ENCODE results near the gene SLC25A40. TPM values are rescaled to one million over a fixed set of nuclear protein-coding genes. Genes with fewer than 3 reads are reported as not detected.
"Not testable (repeated sequence)": the region's sequence is repeated elsewhere in the genome, so short reads cannot be mapped to it uniquely, and the experiment has no call there.

The SLC25A40 gene, protein sequence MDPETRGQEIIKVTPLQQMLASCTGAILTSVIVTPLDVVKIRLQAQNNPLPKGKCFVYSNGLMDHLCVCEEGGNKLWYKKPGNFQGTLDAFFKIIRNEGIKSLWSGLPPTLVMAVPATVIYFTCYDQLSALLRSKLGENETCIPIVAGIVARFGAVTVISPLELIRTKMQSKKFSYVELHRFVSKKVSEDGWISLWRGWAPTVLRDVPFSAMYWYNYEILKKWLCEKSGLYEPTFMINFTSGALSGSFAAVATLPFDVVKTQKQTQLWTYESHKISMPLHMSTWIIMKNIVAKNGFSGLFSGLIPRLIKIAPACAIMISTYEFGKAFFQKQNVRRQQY
- 29.9 TPM for total RNA-seq

DNA sequence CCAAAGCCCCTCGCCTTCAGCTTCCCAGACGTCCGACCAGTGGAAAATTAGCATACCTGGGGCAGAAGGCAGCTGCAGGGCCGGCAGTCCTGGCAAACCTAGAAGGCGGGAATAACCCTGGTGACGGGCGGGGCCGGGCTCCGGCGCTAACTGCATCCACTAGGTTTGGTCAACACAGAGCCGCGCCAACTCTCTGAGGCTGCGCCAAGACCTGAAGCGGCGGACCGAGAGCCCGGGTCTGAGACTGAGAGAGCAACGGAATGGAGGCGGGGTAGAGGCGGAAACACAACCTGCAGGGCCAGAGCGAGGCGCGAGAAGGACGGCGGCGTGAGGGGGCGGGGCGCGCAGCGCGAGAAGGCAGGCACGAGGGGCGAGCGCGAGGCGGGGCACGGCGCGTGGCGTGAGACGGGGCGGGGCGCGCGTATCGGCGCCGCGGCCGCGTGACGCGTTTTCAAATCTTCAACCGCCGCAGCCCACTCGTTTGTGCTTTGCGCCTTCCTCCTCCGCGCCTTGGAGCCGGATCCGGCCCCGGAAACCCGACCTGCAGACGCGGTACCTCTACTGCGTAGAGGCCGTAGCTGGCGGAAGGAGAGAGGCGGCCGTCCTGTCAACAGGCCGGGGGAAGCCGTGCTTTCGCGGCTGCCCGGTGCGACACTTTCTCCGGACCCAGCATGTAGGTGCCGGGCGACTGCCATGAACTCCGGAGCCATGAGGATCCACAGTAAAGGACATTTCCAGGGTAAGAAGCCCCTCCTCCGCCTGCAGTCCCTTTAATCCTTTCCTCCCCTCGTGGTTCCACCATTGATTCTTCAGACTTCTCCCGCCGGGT, at the start of gene SLC25A40, which contains the start of gene DBF4:
Gene SLC25A40, minus strand, starts transcription at position 321 of the 829 bp plus-strand sequence. CDS start 17,633 bp downstream, outside the sequence.
Gene DBF4, plus strand, starts transcription at position 454 of the 829 bp plus-strand sequence. Its CDS starts 240 bp downstream, at position 694.
- ATAC-seq (peak; percentile 98), DNase-seq (ENCODE audit: low spot score) (peak; percentile 96)
- intact Hi-C loops (cut with DNase I): no loop called here

DNA sequence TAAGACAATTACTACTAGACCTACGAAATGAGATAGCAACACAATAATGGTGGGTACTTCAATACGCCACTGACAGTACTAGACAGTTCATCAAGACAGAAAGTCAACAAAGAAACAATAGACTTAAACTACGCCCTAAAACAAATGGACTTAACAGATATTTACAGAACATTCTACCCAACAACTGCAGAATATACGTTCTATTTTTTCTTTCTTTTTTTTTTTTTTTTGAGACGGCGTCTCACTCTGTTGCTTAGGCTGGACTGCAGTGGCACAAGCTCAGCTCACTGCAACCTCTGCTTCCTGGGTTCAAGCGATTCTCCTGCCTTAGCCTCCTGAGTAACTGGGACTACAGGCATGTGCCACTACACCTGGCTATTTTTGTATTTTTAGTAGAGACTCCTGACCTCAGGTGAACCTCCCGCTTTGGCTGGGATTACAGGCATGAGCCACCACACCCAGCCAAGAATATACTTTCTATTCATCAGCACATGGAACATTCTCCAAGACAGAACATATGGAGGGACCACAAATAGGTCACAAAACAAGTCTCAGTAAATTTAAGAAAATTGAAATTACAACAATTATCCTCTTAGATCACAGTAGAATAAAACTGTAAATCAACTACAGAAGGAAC, 46.7 kb upstream of the SLC25A40 start:
- intact Hi-C loops (cut with DNase I); ATAC-seq; DNase-seq (ENCODE audit: low spot score): not testable (repeated sequence)

DNA sequence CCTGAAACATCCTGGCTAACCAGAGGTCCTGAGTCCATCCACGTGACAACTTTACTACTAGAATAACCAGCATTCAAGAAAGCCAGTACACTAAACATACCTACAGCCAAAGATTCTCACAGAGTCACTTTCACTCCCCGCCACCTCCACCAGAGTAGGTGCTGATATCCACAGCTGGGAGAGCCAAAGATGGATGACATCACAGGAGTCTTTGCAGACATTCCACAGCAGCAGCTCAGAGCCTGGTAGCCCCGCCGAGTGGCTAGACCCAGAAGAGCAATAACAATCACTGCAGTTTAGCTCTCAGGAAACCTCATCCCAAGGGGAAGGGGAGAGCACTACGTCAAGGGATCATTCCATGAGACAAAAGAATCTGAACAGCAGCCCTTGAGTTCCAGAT, 44.4 kb upstream of the SLC25A40 start:
- DNase-seq (ENCODE audit: low spot score) (no peak), ATAC-seq (no peak)
- intact Hi-C loops (cut with DNase I): no loop called here

DNA sequence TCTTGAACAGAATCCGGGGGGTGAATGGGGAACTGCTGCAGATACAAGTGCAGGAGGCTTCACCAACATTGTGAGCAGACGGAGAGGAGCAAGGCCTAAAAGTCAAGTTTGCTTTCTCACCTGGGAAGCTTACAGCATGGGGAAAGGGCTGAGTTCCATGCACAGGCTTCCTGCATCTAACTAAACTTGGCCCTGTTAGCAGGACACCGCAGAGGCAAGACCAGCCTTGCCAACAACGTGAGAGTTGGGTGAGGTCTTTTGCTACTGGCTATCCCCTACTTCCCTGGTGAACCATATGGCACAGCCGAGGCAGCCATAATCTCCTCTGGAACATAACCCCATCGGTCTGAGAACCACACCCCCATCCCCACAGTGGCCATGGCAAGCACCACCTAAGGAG, 43.7 kb upstream of the SLC25A40 start:
- ATAC-seq (no peak), DNase-seq (ENCODE audit: low spot score) (no peak)
- intact Hi-C loops (cut with DNase I): no loop called here

DNA sequence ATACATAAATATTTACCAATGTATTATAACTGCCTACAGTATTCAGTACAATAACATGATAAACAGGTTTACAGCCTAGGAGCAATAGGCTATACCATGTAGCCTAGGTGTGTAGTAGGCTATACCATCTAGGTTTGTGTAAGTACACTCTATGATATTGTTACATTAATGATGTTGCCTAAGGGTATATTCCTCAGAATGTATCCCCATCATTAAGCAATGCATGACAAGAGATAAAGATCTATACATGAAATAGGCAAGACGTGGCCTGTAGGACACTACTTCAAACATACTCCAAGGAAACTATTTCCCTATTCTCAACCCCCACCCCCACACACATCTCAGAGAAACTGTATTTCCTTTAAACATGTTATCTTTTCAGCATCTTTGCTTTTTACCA, 42.6 kb upstream of the SLC25A40 start:
- ATAC-seq: no peak
- no peak for DNase-seq (ENCODE audit: low spot score)
- intact Hi-C loops (cut with DNase I): no loop called here

DNA sequence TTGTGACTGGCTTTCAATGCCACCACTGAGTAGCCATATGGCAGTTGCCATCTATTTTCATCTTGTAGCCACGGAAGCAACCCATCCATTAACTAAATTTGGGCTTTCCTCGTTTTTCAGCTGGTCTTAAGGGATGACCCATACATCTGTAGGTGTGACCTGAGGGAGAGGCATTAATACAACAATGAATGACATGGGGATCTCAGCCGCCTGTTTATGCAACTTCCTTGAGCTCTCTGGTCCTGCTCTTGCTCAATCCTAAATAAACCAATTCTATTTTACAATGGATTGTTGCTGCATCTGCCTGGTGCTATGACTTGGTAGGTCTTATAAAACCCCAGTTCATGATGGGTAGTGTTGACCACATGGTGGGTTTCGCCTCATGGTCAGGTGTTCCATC, 36.0 kb upstream of the SLC25A40 start:
- intact Hi-C loops (cut with DNase I): no loop called here
- no peak for ATAC-seq
- DNase-seq (ENCODE audit: low spot score): no peak

DNA sequence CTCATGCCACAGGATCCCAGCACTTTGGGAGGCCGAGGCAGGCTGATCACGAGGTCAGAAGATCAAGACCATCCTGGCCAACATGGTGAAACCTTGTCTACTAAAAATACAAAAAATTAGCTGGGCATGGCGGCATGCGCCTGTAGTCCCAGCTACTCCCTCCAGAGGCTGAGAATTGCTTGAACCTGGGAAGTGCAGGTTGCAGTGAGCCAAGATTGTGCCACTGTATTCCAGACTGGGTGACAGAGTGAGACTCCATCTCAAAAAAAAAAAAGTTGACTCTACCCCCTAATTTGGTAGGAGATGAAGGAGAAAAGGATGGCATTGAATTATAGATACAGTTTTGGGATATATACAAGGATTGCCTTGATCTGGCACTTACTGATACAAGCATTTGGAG, 32.7 kb upstream of the SLC25A40 start:
- ATAC-seq; intact Hi-C loops (cut with DNase I); DNase-seq (ENCODE audit: low spot score): not testable (repeated sequence)

DNA sequence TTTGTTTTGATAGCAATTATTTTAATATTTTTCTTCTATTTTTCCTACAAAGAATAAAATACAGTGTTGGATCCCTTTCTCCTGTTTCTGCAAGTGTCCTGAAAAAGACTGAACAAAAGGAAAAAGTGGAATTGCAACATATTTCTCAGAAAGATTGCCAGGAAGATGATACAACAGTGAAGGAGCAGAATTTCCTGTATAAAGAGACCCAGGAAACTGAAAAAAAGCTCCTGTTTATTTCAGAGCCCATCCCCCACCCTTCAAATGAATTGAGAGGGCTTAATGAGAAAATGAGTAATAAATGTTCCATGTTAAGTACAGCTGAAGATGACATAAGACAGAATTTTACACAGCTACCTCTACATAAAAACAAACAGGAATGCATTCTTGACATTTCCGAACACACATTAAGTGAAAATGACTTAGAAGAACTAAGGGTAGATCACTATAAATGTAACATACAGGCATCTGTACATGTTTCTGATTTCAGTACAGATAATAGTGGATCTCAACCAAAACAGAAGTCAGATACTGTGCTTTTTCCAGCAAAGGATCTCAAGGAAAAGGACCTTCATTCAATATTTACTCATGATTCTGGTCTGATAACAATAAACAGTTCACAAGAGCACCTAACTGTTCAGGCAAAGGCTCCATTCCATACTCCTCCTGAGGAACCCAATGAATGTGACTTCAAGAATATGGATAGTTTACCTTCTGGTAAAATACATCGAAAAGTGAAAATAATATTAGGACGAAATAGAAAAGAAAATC, 31.2 kb upstream of the SLC25A40 start:
- ATAC-seq; intact Hi-C loops (cut with DNase I); DNase-seq (ENCODE audit: low spot score): not testable (repeated sequence)

DNA sequence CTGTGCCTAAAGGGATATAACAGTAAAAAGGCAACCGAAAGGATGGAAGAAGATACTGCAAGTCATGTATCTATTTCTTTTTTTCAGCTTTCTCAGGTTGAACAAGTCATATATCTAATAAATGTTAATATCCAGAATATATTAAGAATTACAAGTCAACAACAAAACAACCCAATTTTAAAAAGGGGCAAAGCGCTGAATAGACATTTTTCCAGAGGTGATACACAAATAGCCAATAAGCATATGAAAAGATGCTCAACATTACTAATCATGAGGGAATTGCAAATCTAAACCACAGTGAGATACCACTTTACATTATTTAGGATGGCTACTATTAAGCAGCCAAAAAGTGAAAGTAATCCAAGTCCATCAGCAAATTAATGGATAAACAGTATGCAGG, 23.1 kb upstream of the SLC25A40 start:
- DNase-seq (ENCODE audit: low spot score) (no peak), ATAC-seq (no peak)
- intact Hi-C loops (cut with DNase I): no loop called here

DNA sequence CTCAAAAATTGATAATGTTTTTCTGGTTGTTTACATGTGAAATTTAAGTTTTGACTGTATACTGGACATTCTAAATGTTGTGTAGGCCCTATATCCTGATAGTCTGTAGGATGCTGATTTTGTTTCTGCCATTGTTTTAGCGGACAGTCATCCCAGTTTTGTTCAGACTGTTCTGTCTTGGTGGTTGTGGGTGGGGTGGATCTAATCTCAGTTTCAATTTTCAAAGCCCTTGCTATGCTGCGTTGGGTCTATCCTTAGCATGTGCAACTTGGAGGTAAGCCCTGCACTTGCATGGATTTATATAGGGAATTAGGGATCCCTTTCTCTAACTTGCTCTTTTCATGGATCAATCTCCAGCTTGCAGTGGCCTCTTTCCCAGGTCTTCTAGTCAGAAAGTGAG, 19.2 kb upstream of the SLC25A40 start:
- no peak for DNase-seq (ENCODE audit: low spot score)
- no peak for ATAC-seq
- intact Hi-C loops (cut with DNase I): no loop called here

DNA sequence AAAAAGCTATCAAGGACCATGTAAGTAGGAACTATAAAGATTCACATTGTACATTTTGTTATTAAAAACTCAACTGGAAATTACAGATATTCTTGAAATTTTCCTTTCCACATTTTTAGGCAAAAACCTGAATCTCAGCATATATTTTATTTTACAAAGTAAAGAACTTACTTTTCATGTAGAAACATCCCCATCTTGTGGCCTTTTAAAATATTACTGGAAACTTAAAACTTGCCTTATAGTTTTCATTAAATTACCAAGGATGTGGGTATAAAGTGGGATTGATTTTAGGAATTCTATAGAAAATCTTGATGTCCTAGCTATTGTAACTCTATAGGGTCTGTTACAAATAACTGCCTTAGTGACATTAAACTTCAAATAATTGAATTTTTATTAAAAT, 10.7 kb upstream of the SLC25A40 start:
- intact Hi-C loops (cut with DNase I): no loop called here
- ATAC-seq: no peak
- no peak for DNase-seq (ENCODE audit: low spot score)

DNA sequence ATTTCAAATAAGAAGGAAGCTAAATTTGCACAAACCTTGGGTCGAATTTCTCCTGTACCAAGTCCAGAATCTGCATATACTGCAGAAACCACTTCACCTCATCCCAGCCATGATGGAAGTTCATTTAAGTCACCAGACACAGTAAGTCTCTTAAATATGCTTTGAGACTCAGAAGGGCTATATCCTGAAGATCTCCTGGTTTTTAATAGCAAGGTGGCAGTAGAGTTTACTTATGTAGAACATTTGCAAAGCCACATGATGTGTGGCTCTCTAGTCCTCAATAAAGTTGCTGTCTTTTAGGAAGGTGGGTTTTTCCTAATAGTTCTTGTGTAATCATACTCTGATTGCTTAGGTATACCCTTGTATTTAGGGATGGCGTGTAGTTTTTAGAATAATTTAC, 8.9 kb upstream of the SLC25A40 start:
- no peak for DNase-seq (ENCODE audit: low spot score)
- ATAC-seq: no peak
- intact Hi-C loops (cut with DNase I): no loop called here

DNA sequence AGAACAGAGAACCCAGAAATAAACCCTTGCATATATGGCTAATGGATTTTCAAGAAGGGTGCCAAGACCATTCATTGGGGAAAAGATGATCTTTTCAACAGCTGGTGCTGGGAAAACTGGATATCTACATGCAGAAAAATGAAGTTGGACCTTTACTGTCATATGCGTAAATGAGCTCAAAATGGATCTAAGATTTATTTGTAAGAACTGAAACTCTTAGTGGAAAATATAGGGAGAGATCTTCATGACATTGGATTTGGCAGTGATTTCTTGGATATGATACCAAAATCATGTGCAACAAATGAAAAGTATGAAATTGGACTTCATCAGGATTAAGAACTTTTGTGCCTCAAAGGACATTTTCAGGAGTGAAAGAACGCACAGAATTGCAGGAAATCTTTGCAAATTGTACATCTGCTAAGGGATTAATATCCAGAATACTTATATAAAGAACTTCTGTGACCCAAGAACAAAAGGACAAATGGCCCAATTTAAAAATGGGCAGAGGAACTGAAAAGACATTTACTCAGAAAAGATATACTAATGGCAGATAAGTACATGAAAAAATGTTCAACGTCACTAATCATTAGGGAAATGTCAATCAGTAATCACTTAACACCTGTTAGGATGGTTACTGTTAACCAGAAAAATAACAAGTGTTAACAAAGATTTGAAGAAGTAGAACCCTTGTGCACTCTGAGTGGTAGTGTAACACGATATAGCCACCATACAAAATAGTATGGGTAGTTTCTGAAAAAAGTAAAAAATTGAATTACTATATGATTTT, 6.2 kb upstream of the SLC25A40 start:
- no peak for DNase-seq (ENCODE audit: low spot score)
- intact Hi-C loops (cut with DNase I): no loop called here
- ATAC-seq: no peak

DNA sequence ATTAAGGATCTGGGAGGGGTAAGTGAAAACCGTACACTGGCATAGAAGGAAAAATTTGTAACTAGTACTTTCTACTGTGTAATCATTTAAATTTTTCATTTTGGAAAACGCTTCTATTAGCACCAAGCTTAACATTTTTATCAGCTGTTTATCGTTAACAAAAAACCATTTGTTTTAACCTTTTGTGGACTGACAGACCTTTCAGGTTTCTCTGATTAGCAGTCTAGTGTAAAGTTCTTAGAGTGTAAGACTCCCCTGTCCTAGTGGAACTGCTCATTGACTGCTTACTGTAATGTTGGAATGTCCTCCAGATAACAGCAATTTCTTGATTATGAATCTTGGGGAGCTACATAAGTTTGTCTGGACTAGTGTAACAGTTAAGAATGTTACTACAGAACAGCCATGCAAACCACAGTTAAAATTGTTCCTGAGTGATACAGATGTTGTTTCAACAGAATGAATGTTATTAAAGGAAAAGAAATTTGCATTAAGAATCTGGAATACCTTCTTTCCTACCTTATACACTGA, 2.1 kb upstream of the SLC25A40 start:
- ATAC-seq (no peak), DNase-seq (ENCODE audit: low spot score) (no peak)
- intact Hi-C loops (cut with DNase I): no loop called here

DNA sequence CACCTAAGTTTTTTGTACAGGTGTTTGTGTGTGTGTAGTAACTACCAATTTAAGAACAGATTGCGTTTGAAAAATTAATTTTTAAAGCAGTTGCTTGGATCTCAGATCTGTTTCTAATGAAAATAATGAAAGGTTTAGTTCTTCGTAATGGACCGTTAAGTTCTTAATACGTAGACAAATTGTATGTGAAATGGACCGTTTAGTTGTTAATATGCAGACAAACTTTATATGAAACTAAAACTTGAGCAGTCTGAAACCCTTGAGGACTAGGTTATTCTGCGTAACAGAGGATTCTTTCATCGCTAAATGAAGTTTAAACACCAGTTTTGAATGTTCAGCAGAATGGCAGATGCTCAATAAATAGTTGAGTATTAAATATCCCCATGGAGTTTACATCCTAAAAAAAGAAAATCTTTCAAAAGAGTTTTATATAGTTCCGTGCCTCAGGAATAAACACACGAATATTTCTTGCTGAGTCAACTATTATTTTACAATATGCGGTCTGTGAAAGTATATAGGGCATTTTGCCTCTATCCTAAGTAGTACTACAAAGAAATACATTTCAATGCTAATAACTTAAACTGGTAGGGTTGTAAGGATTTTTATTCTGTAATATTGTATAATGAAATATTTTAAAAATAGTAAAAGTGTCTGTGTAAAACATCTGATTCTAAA, 1.3 kb upstream of the SLC25A40 start:
- ATAC-seq (no peak), DNase-seq (ENCODE audit: low spot score) (no peak)
- intact Hi-C loops (cut with DNase I): no loop called here

DNA sequence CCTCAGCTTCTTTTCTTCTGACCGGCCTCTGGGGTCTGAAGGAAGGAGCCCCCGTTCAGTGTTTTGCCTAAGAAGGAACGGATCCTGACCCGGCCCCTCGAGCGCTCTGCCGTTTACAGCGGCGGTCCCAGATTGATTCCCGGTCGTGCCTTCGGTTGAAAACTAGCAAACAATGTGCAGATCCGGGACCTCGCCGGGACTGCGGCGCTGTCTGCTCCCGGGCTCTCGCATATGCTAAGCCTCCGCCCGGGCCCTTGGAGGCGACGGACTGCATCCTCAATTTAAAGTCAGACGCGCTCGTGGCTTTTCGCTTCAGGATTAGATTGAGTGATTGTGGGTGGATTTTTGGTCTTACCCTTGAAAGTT, 692 bp upstream of the SLC25A40 start:
- intact Hi-C loops (cut with DNase I): no loop called here

DNA sequence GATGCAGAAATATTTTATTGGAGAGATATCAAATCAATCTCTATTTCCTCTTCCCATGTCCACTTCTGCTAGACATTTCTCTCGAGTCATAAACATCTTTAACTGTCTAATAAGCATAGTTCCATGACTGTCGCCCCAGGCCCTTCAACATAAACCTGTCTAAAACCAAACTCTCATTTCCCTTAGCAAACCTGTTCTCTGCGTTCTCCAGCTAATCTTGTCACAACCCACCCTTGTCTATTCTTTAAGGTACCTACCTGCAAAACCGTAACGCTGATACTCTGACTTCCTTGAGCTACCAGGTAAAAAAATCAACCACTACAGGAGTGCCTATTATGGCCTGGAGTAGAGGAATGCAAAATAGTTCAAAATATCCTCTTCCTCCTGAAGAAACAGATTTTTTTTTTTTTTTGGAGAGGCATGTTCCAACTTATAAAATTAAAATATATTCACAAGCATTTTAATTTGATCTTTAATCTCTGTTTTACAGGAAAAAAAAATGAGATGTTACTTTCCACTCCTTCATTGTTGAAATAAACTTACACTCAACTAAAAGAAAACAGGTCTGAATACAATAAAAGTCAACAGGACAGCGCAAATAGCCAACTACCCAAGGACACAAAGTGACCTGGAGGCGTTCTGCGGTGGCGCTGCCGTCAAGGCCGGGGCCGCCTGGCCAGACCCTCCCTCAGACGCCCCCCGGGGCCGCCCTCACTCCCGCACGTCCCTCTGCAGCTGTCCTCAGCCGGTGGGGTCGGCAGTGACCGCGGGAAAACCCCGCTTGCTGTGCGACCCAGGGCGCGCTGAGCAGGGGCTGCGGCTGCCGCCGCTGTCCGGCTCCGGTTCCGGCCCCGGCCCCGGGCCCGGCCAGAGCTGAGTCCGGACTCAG, 765 bp downstream of the SLC25A40 start:
- ATAC-seq: no peak

More for the DNA sequence above, 692 bp upstream of the SLC25A40 start:
- peak; percentile 70 for DNase-seq (ENCODE audit: low spot score)
- peak; percentile 78 for ATAC-seq

More for the DNA sequence above, 765 bp downstream of the SLC25A40 start:
- intact Hi-C loops (cut with DNase I): no loop called here
- DNase-seq (ENCODE audit: low spot score): peak; percentile 66
